ENCODE measurements around the gene NEK5. TPM values are rescaled to one million over a fixed set of nuclear protein-coding genes. Genes with fewer than 3 reads are reported as not detected.

NEK5 gene
- polyA plus RNA-seq, 1 donor (not counting 4 experiments of a cell fraction or from before 2014, with no cell fraction given), result 0.21 TPM

DNA sequence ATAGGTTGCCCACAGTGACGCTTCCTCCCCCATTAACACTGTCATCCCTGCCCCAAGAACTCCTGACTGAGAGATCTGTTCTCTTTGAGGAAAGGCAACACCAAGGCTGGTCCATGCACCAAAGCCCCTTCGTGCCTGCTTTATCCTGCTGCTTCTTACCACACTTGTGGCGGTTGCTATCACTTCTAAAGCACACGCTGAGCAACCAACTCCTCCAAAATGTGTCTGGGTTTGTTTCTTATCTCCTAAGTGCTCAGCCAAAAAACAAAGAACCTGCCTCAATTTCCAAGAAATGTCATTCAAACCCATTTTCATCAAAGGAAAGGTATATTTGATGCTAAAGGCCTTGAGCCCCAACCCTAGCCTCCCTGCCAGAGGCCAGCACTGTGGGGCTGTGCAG lies 132.2 kb downstream of the NEK5 start:
- H3K9ac ChIP-seq (ENCODE audit: control insufficient read depth, extremely low read depth, insufficient read depth, low read length), result no peak overlapping the region
- TF ChIP-seq EZH2 (IDR thresholded peaks at IDR 0.05; ENCODE audit: low read length), result no peak
- TF ChIP-seq, protein P1, sequence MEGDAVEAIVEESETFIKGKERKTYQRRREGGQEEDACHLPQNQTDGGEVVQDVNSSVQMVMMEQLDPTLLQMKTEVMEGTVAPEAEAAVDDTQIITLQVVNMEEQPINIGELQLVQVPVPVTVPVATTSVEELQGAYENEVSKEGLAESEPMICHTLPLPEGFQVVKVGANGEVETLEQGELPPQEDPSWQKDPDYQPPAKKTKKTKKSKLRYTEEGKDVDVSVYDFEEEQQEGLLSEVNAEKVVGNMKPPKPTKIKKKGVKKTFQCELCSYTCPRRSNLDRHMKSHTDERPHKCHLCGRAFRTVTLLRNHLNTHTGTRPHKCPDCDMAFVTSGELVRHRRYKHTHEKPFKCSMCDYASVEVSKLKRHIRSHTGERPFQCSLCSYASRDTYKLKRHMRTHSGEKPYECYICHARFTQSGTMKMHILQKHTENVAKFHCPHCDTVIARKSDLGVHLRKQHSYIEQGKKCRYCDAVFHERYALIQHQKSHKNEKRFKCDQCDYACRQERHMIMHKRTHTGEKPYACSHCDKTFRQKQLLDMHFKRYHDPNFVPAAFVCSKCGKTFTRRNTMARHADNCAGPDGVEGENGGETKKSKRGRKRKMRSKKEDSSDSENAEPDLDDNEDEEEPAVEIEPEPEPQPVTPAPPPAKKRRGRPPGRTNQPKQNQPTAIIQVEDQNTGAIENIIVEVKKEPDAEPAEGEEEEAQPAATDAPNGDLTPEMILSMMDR (optimal IDR thresholded peaks at IDR 0.05 in 1 of 3, IDR thresholded peaks at IDR 0.05 in 1 of 3, conservative IDR thresholded peaks at IDR 0.05 in 1 of 3; ENCODE audit: extremely low read depth in 1 of 3, insufficient read depth in 2 of 3, low read length in 3 of 3), result no peak
- no peak for DNase-seq (ENCODE audit: low read depth, low spot score)
- H3K4me3 ChIP-seq (ENCODE audit: control insufficient read depth in 2 of 3, extremely low read depth in 1 of 3, insufficient read depth in 2 of 3, low read depth in 1 of 3, low read length in 3 of 3), result no peak overlapping the region
- H3K36me3 ChIP-seq (ENCODE audit: control insufficient read depth in 2 of 2, extremely low read depth in 1 of 2, insufficient read depth in 2 of 2, low read length in 2 of 2), result no peaks in the 10 kb centered on the region
- no peak for FAIRE-seq
- no peak overlapping the region for H2AFZ ChIP-seq (ENCODE audit: control insufficient read depth, low read length)
- no peaks in the 10 kb centered on the region for H3K79me2 ChIP-seq (ENCODE audit: control insufficient read depth, insufficient read depth, low read length)
- H3K9me1 ChIP-seq (ENCODE audit: control insufficient read depth, extremely low read depth, insufficient read depth, low read length), result no peaks in the 10 kb centered on the region
- H3K4me2 ChIP-seq (ENCODE audit: control insufficient read depth, extremely low read depth, insufficient read depth, low read depth, low read length), result no peak overlapping the region
- no peak overlapping the region for H3K27ac ChIP-seq (ENCODE audit: control insufficient read depth, insufficient read depth, low read length)
- H3K9me3 ChIP-seq (ENCODE audit: control insufficient read depth, low read depth, low read length), result no peaks in the 10 kb centered on the region
- dilution Hi-C loops (cut with MboI; ENCODE audit: extremely low pct_ligation_motif_present, low sequenced_read_pairs), result no loop called here
- peaks cover 12% of the 10 kb centered on the region for H3K4me1 ChIP-seq (ENCODE audit: control insufficient read depth, extremely low read depth, insufficient read depth, low read length)
- H3K27me3 ChIP-seq (ENCODE audit: control insufficient read depth, extremely low read depth, insufficient read depth, low read length), result peaks cover 12% of the 10 kb centered on the region
- no peaks in the 10 kb centered on the region for H4K20me1 ChIP-seq (ENCODE audit: control insufficient read depth, extremely low read depth, insufficient read depth, low read length)

DNA sequence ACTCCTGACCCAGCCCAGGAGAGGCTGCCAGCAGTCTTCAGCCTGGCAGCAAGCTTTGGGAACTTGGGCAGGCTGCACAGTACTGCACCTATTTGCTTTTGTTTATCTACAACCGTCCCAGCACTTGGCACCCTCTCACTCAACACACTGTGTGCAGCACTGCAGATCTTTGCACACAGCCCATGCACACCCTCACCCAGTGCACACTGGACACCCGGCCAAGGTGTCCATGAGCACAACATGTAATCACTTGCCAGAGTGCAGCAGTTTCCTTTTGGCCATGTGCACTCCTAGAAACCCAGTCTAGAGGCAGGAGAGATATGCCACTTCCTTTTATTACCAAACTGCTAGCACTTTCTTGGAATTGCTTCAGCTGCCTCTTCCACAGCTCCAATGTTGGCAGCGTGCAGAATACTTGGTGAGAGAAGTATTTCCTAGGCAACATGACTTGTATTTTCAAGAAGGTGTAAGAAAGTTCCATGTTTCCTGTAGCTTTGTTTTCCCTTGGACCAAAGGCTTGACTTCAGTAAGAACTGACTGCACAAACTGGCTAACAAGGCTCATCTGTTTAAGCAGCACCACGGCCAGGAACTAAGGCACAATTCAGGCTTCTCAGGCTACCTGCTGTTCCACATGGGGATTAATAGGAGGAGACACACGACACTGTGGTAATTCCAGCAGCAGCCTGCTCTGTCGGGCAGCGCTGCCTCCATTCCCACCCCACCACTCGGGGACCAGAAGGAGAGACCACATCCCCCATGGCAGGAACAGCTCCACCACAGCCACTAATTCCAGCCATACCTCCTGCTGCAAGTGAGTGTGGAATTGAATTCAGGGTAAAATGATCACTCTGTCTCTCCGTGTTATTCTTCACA lies 133.0 kb downstream of the NEK5 start:
- H4K20me1 ChIP-seq (ENCODE audit: control insufficient read depth, extremely low read depth, insufficient read depth, low read length), result no peaks in the 10 kb centered on the region
- TF ChIP-seq, protein P1 (optimal IDR thresholded peaks at IDR 0.05 in 1 of 3, IDR thresholded peaks at IDR 0.05 in 1 of 3, conservative IDR thresholded peaks at IDR 0.05 in 1 of 3; ENCODE audit: extremely low read depth in 1 of 3, insufficient read depth in 2 of 3, low read length in 3 of 3), result peak; percentile 8 to 23 (median 13)
- TF ChIP-seq EZH2 (IDR thresholded peaks at IDR 0.05; ENCODE audit: low read length), result no peak
- H3K36me3 ChIP-seq (ENCODE audit: control insufficient read depth in 2 of 2, extremely low read depth in 1 of 2, insufficient read depth in 2 of 2, low read length in 2 of 2), result no peaks in the 10 kb centered on the region
- no peaks in the 10 kb centered on the region for H3K79me2 ChIP-seq (ENCODE audit: control insufficient read depth, insufficient read depth, low read length)
- H3K4me1 ChIP-seq (ENCODE audit: control insufficient read depth, extremely low read depth, insufficient read depth, low read length), result peaks cover 12% of the 10 kb centered on the region
- H2AFZ ChIP-seq (ENCODE audit: control insufficient read depth, low read length), result no peak overlapping the region
- no peaks in the 10 kb centered on the region for H3K9me1 ChIP-seq (ENCODE audit: control insufficient read depth, extremely low read depth, insufficient read depth, low read length)
- H3K27ac ChIP-seq (ENCODE audit: control insufficient read depth, insufficient read depth, low read length), result no peak overlapping the region
- dilution Hi-C loops (cut with MboI; ENCODE audit: extremely low pct_ligation_motif_present, low sequenced_read_pairs), result no loop called here
- no peak for DNase-seq (ENCODE audit: low read depth, low spot score)
- H3K4me3 ChIP-seq (ENCODE audit: control insufficient read depth in 2 of 3, extremely low read depth in 1 of 3, insufficient read depth in 2 of 3, low read depth in 1 of 3, low read length in 3 of 3), result no peak overlapping the region
- peaks cover 12% of the 10 kb centered on the region for H3K27me3 ChIP-seq (ENCODE audit: control insufficient read depth, extremely low read depth, insufficient read depth, low read length)
- no peaks in the 10 kb centered on the region for H3K9me3 ChIP-seq (ENCODE audit: control insufficient read depth, low read depth, low read length)
- peak; percentile 59 for FAIRE-seq
- H3K9ac ChIP-seq (ENCODE audit: control insufficient read depth, extremely low read depth, insufficient read depth, low read length), result no peak overlapping the region
- H3K4me2 ChIP-seq (ENCODE audit: control insufficient read depth, extremely low read depth, insufficient read depth, low read depth, low read length), result no peak overlapping the region
